NCI-H2196 treated with DMSO at 0.1 percent for 48 hours (cell line): ENCODE results near the gene PDZD2.
"Not testable (repeated sequence)": the region's sequence is repeated elsewhere in the genome, so short reads cannot be mapped to it uniquely, and the experiment has no call there.

Experiments used
- DNase-seq: peaks from one replicate; lab custom pipeline; 2025; ENCODE audit not compliant: unreplicated experiment; lab: John Stamatoyannopoulos, UW

Gene PDZD2

DNA sequence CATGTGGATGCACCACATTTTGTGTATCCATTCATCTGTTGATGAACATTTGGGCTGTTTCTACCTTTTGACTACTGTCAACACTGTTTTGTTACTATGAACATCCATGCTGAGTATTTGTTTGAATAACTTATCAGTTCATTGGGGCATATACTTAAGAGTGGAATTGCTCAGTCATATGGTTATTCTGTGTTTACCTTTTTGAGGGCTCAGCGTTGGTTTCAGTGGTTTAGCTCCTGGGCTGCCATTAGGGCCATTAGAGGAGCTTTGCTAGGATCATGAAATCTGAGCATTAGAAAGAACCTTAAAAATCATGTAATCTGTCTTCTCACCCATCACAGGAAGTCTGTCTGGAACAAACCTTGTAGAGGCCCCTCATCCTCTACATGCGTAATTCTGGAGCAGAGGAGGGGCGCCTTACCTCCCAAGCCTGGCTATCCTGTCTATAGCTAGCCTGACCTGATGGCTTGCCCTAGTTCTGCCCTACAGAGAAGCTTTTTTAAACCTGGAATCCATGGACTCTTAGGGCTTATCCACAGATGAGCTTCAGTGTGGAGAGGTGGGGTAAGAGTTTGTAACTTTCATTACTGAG is 92.9 kb downstream of the PDZD2 start:
- DNase-seq, result no peak

- not testable (repeated sequence) for DNase-seq
Observed at GRCh38 chr5:31732821-31733220, 93.9 kb downstream of the PDZD2 start.

DNA sequence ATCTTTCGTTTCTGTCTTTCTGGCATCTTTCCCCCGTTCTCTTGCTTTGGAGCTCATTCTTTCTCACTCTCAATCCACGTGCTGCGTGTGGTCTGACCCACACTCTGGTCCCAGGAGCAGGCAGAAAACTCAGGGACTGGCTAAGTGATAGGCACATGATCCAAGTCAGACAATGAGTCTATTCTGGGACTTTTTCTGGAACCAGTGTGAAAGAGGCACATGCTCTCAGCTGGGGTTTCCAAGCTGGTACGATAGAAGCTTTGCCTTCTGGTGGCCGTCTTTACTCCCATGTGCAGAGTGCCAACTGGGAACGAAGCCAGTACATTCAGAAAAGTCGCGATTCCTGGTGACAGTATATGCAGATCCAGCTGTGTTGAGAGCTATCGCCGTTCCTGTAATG is 94.4 kb downstream of the PDZD2 start:
- DNase-seq, result no peak

DNA sequence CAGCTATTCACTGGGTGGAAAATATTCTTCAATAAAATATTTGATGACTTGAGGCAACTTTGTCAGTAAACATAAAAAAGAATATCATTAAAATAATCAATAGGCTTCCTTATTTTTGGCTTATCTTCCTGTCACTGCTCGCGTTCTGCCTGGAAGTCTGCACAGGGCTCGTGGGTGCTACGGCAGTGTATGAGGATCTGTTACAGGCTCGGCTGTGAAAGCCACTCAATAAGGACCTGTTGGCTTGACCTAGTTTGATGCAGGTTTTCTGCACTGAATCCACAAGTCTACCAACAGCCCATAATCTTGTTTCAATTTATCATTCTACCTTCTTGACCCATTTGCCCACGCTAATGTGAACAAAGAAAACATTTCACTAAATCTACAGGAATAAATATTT is 97.2 kb downstream of the PDZD2 start:
- DNase-seq, result no peak

GRCh38 chr5:31738199-31738598 is 99.3 kb downstream of the PDZD2 start:
- no peak for DNase-seq

DNA sequence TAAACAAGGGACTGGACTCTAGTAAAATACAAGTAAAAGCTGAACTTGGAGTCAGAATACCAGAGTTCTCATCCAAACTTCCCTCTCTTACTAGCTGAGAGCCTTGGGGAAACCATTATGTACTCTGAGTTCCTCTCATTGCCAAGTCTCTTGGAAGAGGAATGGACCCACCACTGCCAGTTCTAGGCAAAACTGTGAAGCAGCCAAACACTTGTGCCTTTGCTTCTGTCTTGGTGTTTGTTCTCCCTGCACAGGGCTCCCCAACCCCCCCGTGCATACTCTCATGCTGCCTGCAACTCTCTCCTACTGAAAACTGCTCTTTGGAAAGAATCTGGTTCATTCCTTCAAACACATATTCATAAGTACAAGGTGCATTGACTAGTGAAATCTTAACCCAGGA is 102.6 kb downstream of the PDZD2 start:
- DNase-seq, result no peak

DNA sequence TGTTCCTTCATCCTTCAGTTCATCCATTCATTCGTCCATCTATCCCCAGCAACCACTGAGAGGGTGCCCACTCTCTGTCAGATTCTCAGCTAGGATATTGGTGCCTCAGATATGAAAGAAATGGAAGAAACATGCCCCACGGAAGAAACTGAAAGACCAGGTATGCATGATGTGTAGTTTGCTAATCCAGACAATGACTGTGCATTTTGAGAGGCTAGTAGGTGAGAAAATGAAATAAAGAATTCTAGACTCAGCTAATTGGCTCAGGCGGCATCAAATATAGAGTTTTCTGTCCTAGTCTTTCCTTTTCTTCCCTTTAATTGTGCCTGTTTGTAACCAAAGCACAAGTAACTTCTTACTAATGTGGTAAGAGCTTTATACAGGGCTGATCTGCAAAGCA is 104.7 kb downstream of the PDZD2 start:
- no peak for DNase-seq

GRCh38 chr5:31748458-31749172 is 109.7 kb downstream of the PDZD2 start:
- no peak for DNase-seq

- DNase-seq, result no peak
Observed at GRCh38 chr5:31750215-31750614, 111.3 kb downstream of the PDZD2 start.

- DNase-seq, result no peak
Observed at GRCh38 chr5:31751610-31752009, 112.7 kb downstream of the PDZD2 start.

DNA sequence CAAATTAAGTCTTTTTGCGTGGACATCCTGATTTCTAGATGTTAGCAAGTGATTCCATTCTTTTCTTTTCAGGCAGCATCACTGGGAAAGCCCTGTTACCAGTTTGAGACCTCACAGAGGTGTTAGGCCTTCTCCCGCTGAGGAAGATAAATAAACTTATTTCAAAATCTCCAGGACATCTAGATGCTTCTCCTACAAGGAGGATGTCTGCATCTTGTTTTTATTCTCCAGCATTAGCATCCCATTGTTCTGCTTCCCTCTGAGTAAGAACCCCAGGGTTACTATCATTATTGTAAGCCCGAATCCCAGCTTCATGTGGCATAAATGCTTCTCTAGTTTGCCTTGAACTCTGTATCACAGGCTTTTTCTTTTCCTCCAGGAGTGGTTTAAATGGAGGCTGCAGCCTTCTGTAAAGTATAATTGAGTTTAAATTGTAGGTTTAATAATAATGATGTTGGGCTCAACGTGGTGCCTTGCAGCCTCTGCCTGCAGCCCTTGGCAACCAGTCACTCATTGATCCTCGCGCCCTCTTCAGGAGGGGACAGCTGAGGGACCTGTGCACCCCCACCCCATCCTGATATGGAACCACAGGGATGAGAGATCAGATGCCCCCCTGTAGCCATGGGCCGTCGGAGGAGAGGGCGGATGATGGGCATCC is 114.9 kb downstream of the PDZD2 start:
- DNase-seq, result no peak

DNA sequence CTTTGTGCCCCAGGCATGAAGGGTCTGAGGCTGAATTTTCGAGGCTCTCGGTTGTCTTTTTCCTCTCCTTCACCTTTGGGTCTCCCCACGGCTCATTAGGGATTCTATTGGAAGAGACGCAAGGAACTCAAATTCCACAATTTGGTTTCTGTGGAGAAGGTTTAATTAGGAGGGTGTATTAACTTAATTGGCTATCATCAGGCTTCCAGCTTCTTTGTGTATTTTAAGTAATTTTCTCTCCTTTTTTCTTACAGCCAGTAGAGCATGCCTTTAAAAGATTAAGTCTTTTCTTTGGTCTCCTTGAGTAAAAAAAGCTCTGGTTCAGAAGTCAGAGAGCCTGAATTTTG is 115.4 kb downstream of the PDZD2 start:
- DNase-seq, result no peak

- no peak for DNase-seq
Observed at GRCh38 chr5:31754741-31755675, 116.1 kb downstream of the PDZD2 start.

DNA sequence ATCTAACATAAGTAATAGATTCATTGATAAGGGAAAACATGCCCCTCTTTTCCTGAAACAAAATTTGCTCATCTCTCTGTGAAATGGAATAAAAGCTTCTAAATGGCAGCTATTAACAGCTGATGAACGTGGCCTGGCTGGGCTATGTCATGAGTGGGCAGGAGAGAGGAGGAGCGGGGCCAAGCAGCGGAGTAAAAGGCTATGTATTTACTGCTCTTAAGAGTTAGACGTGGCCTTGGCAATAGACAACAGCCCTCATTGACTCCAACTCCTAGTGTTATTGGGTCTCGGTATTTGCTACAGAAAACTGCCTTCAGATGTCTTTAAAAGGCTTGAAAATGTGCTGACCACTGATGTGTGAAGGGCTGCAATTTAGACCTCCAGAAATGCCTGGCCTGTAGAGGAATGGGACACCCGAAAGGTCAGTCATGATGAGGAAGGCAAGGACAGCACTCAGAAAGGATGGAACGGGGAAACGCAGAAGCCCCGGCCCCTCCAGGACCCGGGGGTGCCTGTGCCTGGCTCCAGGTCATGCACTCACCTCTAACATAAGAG is 116.8 kb downstream of the PDZD2 start:
- no peak for DNase-seq

GRCh38 chr5:31757806-31758205 is 118.9 kb downstream of the PDZD2 start:
- DNase-seq, result no peak

GRCh38 chr5:31758803-31759425 is 120.0 kb downstream of the PDZD2 start:
- no peak for DNase-seq

DNA sequence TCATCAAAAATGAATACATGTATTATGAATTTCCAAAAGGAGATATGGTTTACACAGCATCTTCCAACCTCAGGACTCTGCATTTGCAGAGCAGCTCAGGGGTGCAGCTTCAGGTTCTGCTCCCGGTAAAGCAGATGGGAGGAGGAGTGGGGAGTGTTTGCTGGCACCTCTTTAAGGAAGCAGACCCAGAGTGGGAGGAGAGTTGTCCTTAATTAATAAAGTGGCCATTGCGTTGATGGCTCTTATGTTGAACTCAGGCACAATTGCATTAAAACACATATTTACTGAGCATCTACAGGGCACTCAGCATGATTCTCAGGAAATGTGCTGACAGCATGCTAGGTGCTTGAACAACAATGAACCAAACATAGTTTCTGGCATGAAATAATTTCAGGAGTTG is 121.0 kb downstream of the PDZD2 start:
- no peak for DNase-seq

DNA sequence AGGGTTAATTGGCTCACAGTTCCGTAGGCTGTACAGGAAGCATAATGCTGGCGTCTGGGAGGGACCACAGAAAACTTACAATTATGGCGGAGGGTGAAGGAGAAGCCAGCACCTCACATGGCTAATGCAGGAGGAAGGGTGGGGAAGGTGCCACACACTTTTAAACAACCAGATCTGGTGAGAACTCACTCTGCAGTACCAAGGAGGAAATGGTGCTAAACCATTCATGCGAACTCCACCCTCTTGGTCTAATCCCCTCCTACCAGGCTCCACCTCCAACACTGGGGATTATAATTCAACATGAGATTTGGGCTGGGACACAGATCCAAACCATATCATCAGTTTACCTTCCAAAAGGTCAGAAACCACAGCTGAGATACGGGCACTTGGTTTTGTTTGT is 122.9 kb downstream of the PDZD2 start:
- DNase-seq, result no peak

GRCh38 chr5:31763424-31763823 is 124.5 kb downstream of the PDZD2 start:
- no peak for DNase-seq

- DNase-seq, result not testable (repeated sequence)
Observed at GRCh38 chr5:31764687-31765086, 125.8 kb downstream of the PDZD2 start.
